Jurkat, Clone E6-1 (cell line): Measurements from ENCODE around the gene CD151.

Experiments used
- DNase-seq: peaks from one replicate; pipeline ENCODE4 v3.0.0-alpha.2; 2011; ENCODE audit warnings: low read depth, low spot score
- H3K4me3 ChIP-seq: 2 replicates; pipeline ENCODE4 v1.5.1; 2011; ENCODE audit warnings: mild to moderate bottlenecking, low read length, control low read depth, moderate library complexity

CD151 gene

DNA sequence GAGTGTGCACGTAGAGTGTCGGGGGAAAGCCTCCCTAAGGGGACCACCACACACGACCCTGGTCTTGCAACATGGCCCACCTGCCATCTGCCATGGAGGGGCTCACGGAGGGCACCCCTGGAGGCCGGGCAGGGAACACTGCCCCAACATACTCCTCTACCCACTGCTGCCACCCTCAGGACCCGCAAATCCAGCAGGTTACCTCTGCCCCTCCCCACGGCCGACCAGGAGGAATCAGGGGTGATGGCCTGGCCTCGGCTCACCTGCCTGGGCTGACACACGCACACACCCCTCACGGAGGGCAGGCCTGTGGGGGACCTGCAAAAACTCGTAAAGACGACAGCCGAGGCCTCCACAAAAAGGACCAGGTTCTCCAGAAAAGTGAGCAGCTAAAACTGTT lies 47.7 kb downstream of the CD151 start:
- H3K4me3 ChIP-seq: no peak overlapping the region

DNA sequence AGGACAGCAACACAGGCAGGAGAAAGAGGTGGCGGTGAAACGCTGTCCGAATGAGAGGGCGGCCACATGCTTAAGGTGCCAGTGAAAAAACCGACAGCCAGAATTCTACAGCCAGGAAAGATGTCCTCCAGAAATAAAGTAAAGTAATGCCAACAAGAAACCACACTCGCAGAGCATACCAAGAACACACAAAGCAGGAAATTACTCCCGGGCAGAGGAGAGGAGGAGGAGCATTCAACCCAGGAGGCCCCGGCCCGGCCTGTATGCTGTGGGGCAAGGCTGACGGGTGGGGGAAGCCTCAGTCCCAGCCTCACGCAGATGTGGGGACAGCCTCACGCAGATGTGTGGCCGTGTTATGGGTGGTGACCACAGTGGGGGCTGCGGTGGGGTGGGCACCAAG lies 49.8 kb downstream of the CD151 start:
- no peak for DNase-seq
- no peak overlapping the region for H3K4me3 ChIP-seq

More for the DNA sequence above, 47.7 kb downstream of the CD151 start:
- no peak for DNase-seq

DNA sequence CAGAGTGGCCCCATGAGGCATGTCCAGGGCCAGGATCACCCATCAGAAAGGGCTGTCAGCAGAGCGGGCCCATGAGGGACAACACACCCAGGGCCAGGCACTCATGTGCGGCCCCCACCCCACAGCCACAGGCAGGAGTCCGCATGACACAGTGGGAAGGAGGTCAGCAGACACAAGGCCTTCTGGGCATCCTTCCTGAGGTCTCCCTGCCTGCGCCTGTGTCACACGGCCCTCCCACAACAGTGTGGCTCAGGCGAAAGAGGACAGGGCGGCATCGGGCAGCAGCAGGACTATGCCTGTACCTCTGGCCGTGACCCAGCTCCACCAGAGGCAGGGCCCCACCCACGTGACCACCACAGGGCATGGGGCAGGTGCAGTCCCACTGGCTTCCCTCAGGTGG lies 50.8 kb downstream of the CD151 start:
- no peak overlapping the region for H3K4me3 ChIP-seq
- DNase-seq: no peak

DNA sequence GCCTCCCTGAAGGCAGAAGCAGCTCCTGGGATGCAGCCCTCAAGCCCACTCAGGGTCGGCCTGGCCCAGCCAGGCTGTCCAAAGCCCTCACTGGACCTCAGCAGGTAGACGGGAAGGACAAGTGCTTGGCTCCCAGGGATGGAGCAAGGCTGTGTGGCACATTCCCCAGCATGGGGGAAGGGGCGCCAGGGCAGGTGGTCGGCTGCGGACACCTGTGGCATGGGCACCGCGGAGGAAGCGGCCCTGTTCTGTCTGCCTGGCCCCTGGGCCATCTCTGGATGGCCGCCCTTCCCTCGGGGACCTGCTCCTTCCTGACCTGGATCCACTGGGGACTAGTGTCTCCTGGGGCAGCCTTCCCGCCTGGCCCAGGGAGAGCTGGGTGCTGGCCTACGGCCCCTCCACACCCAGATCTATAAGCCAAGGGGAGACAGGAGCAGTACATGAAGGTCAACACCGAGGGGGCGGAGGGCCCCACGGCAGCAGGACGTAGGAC lies 51.9 kb downstream of the CD151 start:
- no peak for DNase-seq

DNA sequence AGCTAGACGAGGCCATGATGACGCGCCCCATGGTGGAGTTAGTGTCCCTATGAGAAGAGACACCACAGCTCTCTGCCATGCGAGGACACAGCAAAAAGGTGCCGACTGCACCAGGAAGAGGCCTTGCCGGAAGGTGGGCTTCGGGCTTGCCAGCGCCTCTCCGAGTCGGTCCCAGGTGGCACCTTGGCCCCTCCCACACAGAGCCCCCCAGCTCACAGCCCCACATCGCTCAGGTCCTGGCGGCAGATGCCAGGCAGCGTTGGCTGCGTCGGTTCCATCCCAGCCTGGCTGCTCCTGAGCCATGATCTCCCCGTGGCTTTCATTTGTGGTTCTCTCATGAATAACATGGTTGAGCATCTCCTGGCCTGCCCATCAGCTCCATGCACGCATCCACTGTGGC lies 53.8 kb downstream of the CD151 start:
- H3K4me3 ChIP-seq: no peak overlapping the region
- no peak for DNase-seq

More for the DNA sequence above, 51.9 kb downstream of the CD151 start:
- H3K4me3 ChIP-seq: no peak overlapping the region

DNA sequence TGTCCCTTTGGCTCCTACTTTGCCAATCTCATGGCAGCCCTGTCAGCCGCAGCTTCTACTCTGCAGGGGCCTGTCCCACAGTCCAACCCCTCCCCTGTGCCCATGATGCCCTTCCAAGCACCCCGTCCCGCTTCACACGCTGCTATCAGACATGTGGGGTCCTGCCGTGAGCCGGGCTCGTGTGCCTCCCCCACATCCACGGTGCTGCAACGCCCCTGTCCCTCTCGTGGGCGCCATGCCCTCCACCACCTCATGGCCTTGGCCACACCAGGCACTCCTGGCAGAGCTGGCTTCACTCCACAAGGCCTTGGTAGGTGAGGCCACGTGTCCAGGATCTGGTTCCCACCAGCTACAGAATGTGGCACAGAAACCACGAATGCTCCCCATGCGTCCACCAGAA lies 54.8 kb downstream of the CD151 start:
- no peak overlapping the region for H3K4me3 ChIP-seq
- DNase-seq: no peak
